Medulla oblongata (tissue), 1 donor: Measurements from ENCODE around the gene DHODH.
"Not testable (repeated sequence)": the region's sequence is repeated elsewhere in the genome, so short reads cannot be mapped to it uniquely, and the experiment has no call there.

ENCODE experiments used
- DNase-seq: peaks from one replicate; pipeline ENCODE4 v3.0.0-alpha.2; 2015; ENCODE audit errors: extremely low spot score

Gene DHODH

DNA sequence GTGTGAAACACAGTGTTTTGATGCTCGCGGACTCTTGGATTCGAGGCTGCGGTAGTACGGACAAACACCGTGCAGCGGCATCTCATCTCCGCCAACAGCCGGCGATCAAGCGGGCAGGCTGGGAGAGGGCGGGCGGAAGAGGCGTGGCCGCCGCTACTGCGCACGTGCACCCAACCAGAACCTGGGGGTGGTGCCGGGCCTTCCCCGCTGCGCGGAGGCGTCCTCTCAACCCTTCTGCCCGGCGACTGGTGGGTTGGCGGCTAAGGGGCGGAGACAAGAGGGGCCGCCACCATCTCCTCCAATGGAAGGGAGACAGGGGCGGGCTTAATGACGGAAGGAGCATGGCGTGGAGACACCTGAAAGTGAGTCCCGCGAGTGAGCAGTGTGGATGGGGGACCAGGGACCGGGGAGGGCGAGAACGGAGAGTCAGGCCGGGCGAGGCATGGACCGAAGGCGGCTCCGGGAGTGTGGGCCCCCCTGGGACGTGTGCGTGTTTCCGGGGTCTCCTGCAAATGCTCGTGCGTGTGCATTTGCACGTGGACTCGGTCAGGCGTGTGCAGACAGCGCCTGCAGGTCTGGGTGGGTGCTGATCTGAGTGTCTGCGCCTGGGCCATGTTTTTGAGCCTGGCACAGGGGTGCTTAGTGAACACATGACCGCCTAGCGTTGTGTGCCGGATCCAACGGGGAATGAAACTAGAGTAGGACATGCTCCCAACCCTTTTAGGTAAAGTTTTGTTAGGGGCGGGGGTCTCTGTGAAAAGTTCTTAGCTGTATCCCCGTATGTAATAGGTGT is at the start of gene DHODH:
DHODH (plus strand) TSS at position 321 of the 793 bp plus-strand sequence; CDS start at position 342, 21 bp downstream.
- peak; percentile 98 for DNase-seq

DNA sequence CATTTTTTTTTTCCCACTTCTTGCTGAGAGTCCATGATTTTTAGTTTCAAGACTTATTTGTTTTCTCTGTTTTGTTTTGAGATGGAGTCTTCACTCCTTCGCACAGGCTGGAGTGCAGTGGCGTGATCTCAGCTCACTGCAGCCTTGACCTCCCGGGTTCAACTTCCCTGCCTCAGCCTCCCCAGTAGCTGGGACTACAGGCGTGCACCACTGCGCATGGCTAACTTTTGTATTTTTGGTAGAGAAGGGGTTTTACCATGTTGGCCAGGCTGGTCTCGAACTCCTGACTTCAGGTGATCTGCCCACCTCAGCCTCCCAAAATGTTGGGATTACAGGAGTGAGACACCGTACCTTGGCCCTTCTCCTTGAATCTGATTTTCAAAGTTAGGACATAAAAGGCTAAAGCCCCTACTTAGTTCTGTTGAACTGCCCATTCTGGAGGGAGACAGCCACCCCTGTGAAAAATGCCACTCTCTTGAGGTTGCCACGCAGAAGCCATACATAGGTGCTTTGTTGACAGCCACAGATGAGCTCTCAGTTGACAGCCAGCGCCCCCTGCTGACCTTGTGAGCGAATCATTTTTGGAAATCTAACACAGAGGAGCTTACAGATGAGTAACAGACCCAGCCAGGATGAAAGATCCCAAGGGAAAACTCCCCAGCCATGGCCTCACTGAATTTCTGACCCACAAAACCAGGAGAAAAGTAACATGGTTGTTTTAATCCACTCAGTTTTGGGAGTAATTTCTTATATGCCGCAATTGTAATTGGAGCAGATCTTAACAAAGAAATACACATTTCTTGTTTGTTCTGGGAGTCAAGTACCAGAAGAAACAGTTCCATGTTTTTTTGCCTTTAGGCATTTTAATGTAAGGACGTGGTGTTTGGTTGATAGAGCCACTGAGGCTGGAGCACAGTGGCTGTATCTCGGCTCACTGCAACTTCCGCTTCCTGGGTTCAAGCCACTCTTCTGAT is 47.2 kb upstream of the DHODH start:
- DNase-seq = peak; percentile 97

DNA sequence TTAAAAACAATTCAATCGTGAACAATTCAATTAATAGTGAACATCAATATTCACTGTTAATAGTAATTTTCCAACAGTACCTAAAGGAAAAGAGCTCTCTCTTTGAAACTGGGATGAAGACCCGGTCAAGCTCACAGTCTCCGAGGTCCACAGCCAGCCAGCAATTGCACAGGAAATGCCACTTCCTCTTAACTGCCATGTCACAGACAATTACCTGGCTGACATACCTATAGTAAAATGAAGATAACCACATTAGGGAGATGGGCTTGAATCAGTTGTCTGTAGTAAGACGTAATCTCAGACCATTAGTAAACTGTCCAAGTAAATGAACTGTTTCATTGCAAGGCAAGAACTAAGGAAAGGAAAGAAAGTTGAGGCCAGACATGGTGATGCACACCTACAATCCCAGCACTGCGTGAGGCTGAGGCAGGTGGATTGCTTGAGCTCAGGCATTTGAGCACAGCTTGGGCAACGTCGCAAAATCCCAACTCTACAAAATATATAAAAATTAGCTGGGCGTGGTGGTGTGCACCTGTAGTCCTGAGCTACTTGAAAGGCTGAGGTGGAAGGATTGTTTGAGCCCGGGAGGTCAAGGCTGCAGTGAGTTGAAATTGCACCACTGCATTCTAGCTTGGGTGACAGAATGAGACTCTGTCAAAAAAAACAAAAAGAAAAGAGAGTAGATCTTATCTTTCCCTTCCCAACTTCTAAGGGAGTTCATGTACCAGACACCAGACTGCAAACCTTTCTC is 45.2 kb upstream of the DHODH start:
- no peak for DNase-seq

DNA sequence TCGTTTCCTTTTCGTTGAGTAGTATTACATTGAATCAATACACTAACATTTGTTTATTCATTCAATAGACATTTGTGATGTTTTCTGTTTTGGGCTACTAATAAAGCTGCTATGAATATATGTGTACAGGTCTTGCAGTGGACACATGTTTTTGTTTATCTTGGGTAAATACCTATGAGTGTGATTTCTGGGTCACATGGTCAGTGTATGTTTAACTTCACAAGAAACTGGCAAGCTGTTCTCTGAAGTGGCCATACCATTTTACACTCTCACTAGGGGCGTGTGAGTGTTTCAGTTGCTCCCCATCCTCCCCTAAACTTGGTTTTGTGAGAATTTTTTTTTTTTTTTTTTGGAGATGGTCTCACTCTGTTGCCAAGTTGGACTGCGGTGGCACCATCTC is 43.3 kb upstream of the DHODH start:
- no peak for DNase-seq

DNA sequence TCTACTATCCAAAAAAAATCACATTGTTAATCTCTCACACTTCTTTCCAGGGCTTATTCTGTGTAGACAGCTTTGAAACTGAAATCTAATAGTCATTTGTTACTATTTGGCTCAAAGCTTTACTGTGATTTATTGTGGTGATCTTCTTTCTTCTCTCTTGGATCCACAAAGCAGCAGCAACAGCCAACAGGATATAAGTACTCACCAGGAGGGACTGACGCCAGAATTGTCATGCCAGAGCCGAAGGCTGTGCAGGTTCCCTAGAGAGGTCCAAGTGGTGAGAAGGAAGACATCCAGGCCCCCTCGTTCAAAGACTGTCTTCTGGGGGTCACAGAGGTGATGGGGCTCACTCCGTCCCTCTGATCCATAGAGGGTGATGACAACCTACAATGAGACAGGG is 41.6 kb upstream of the DHODH start:
- no peak for DNase-seq

DNA sequence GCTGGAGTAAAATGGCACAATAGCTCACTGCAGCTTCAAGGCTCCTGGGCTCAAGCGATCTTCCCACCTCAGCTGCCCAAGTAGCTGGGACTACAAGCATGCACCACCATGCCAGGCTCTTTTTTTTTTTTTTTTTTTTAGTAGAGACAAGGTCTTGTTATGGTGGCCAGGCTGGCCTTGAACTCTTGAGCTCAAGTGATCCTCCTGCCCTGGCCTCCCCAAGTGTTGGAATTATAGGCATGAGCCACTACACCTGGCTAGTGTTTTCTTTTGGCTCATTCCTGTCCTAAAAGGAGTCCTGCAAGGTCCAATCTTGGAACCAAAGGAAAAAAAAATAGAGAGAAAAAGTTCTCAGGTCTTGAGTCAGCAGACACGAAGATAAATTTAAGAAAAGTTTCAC is 39.2 kb upstream of the DHODH start:
- no peak for DNase-seq

DNA sequence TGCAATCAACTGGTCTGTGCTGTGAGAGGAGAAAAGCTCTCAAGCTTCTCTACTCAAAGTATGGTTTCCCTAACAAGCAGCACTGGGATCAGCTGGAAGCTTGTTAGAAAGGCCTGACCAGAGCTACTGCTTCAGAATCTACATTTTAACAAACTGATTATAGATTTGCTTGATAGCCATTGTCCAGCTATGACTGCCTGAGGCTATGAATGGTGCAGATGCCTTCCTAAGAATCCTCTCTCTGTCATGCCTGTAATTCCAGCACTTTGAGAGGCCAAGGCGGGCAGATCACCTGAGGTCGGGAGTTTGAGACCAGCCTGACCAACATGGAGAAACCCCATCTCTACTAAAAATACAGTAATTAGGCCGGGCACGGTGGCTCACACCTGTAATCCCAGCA is 37.0 kb upstream of the DHODH start:
- no peak for DNase-seq

DNA sequence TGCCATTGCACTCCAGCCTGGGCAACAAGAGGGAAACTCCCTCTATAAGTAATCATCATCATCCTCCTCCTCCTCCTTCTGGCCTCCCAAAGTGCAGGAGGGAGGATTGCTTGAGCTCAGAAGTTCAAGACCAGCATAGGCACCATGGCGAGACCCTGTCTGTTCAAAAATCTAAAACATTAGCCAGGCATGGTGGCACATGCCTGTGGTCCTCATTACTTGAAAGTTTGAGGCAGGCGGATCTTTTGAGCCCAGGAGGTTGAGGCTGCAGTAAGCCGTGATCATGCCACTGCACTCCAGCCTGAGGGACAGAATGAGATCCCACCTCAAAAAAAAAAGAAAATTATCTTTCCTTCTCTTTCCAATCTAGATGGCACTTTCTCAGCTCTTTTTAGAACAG is 36.2 kb upstream of the DHODH start:
- DNase-seq = no peak

DNA sequence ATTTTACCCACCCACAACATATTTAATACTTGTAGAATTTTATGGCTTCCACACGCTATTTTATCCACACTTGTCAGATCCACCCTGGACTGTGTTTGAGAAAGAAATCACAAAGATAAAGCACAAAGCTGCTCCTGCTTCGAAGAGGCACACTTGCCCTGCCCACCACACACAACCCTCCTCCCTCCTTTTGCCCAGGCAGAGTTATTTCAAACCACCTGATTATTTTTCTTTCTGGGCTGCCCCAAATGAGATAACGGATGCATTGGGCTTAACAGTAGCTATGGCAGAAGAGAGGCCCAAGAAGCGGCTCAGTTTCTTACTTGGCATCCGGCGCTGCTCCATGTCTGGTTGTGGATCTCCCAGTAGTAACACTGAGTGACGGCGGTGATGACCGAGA is 35.5 kb upstream of the DHODH start:
- DNase-seq = no peak

DNA sequence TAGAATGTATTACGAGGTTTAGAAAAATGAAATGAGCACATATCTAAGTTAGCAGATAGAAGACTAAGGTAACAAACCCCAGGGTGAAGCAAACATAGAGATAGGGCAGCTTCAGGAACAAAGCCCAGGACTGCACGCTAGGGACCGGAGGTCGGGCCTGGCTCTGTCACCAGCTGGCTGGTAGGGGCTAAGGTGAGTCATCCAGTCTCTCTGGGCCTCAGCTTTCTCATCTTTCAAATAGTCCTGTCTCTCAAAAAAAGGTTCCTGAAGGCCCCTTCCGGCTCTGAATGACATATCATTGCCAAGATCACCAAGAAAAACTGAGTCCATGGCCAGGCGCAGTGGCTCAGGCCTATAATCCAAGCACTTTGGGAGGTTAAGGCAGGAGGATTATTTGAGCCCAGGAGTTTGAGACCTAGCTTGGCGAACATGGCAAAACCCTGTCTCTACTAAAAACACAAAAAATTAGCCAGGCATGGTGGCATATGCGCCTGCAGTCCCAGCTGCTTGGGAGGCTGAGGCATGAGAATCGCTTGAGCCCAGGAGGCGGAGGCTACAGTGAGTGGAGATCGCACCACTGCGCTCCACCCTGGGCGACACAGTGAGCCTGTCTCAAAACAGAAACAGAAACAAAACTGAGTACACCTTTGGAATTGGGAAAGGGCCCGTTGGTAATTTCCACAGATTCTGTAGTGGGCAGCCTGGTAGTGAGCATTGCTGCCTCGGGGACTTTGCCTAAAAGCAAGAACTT is 34.3 kb upstream of the DHODH start:
- no peak for DNase-seq

DNA sequence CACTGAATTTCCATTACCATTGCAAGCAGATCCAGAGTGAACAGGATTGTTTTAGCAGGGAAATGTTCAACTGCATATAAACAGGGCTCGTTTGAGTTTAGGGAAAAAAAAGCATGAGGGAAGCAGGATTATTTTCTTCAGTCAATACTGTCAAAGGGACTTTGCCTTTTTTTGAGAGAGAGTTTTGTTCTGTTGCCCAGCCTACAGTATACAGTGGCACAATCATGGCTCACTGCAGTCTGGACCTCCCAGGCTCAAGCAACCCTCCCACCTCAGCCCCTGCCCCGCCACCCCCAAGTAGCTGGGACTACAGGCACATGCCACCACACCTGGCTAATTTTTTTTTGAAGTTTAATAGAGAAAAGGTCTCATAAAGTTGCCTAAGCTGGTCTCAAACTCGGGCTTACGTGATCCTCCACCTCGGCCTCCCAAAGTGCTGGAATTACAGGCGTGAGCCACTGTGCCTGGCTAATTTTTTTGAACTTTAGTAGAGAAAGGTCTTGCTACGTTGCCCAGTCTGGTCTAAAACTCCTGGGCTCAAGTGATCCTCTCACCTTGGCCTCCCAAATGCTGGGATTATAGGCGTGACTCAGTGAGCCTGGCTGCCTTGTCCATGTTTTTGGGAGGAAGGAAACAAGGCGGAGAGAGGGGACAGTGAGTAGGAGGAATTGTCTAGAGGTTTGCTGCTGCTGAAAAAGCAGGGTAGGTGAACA is 23.1 kb upstream of the DHODH start:
- DNase-seq = no peak

DNA sequence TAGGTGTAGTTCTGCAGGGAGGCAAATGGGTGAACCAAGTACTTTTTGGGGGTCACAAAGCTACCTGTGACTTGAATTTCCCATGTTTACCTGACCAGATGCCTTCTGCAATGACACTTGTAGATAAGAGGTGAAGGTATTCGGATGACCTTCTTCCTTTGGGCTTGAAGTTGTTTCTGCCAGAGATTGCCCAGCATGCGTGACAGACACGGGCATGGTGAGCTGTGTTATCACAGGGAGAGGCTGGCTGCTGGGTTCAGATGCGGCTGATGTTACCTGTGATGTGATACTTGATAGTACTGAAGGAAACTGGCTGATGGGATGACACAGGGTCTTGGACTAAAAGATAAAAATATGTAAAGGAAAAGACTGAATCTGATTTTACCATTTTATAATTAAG is 22.4 kb upstream of the DHODH start:
- no peak for DNase-seq

DNA sequence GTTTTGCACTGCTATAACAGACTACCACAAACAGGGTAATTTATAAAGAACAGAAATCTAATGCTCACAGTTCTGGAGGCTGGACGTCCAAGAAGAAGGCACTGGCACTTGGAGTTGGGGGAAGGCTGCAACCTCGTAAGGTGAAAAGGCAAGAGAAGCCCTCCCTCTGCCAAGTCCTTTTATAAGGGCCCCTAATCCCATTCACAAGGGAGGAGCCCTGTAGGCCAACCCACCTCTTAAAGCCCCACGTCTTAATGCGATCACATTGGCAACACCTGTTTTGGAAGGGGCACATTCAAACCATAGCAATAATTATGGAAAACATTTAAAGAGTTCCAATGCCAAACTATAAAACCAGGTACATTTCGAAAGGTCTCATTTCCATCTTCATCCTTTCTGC is 13.5 kb upstream of the DHODH start:
- no peak for DNase-seq

DNA sequence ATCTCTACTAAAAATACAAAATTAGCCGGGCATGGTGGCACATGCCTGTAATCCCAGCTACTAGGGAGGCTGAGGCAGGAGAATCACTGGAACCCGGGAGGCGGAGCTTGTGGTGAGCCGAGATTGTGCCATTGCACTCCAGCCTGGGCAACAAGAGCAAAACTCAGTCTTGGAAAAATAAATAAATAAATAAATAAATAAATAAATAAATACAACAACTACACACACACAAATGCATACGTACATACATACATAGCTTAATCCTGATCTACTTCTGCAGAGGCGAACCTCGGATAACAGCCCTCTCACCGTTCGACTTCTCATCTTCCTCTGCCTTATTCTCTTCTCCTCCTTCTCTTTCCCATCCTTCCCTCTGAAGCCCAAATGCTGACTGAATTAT is 11.0 kb upstream of the DHODH start:
- DNase-seq = not testable (repeated sequence)

DNA sequence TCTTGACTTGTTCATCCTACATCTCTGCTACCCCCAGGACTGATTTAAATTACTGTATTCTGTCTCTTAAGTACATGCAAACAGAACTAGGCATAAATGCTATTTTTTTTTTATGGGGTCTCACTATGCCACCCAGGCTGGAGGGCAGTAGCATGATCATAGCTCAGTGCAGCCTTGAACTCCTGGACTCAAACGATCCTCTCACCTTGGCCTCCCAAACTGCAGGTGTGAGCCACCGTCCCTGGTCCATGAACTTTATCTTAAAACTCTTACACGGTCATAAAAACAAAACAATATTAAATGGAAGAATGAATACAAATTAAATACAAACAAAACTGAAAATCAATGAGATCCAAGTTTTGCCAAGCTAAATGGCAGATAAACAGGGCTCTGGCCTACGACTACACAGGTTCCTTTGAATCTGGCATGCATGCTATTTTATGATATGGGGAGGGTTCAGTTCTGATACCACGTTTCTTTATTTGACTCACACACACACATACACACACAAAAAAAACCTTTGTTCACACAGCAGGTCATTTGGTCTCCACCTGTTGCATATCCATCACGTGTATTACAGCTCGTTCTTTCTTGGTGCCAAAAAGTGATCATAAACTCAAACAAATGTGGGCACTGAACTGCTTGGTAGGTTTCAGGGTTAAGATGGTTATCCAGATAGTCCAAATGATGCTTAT is 7.2 kb upstream of the DHODH start:
- no peak for DNase-seq

DNA sequence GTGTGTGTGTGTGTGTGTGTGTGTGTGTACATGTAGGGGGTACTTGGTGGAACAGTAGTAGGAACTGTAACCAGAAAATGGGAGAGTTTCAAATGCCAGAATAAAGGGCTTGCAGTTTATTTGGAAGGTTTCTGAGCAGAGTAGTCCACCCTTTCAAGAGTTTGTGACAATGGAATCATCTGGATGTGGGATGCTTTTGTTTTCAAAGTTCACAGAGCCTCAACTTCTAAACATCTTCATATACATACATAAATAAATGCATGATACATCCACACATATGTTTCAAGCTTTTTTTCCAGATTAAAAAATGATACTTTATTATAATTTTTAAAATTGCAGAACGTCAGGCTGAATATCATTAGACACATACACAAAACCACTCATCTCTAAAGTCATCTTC is 5.9 kb upstream of the DHODH start:
- no peak for DNase-seq

DNA sequence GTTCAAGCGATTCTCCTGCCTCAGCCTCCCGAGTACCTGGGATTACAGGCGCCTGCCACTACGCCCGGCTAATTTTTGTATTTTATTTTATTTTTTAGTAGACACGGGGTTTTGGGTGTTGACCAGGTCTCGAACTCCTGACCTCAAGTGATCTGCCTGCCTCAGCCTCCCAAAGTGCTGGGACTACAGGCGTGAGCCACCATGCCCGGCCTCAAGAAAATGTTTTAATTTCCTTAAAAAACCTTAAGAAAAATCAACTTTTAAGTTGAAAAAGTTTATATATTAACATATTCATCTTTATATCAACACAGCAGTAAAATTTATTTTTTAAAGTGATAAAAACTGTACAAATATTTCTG is 500 bp upstream of the DHODH start:
- DNase-seq = not testable (repeated sequence)

DNA sequence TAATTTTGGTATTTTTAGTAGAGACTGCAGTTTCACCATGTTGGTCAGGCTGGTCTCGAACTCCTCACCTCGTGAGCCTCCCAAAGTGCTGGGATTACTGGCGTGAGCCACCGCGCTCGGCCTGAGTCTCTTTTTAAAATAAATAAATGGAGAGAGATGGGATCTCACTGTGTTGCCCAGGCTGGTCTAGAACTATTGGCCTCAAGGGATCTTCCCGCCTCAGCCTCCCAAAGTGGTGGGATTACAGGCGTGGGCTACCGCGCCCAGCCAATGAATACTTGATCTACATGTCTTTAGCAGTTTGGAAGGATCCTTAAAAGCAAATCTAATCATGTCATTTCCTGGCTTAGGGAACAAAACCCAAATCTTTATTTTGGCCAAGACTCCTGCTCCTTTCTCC is 1.2 kb downstream of the DHODH start:
- DNase-seq = no peak

DNA sequence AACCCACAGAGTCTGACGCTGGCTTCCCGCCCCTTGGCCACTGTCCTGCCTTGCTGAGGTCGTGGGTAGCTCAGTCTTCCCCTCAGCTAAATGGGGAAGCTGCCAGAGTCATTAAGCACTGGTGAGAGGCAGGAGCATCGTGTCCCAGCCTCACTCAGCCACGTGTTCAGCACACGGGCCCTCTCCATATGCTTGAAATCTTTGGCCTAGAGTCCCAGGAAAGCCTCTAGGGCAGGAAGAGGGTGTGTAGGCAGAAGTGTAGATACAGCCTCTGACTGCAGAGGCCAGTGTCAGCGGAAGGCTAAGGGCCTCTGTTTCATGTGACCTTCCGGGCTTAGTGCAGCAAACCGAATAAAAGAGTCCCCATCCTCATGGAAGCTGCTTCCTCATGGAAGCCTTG is 4.1 kb downstream of the DHODH start:
- DNase-seq = no peak

DNA sequence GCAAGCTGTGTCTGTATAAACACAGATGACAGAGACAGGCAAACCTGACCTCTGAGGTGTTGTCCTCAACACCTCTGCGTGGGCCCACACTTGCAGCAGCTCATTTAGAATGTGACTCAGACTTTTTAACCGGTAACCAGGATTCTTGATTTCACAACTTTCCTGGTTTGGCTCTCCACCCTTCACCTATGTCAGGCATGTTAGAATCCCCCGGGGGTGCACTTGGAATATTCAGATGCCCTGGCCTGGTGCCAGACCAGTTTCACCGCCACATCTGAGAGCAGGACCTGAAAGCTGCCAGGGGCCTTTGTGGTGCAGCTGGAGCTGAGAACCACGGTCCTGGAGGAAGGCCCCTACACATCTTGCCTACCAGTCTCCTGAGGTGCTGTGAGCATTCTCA is 4.8 kb downstream of the DHODH start:
- no peak for DNase-seq
